GM21576 (cell line): ENCODE data around the gene MMP15.
"Not testable (repeated sequence)": the region's sequence is repeated elsewhere in the genome, so short reads cannot be mapped to it uniquely, and the experiment has no call there.

Source experiments
- ATAC-seq: cut with Tn5 transposase; IDR thresholded peaks from one replicate; pipeline ENCODE4 v1.9.1; 2021; ENCODE audit warnings: mild to moderate bottlenecking, moderate library complexity; ENCODE audit not compliant: unreplicated experiment

The MMP15 gene

GRCh38 chr16:58048494-58049231 is 23.1 kb downstream of the MMP15 start:
- no peak for ATAC-seq

- ATAC-seq = no peak
Observed at GRCh38 chr16:58049232-58050185, 24.0 kb downstream of the MMP15 start.

GRCh38 chr16:58051296-58051695 is 25.7 kb downstream of the MMP15 start:
- ATAC-seq = no peak

GRCh38 chr16:58051821-58052603 is 26.5 kb downstream of the MMP15 start:
- no peak for ATAC-seq

GRCh38 chr16:58053682-58054005 is 28.1 kb downstream of the MMP15 start:
- no peak for ATAC-seq

GRCh38 chr16:58054289-58054688 is 28.7 kb downstream of the MMP15 start:
- ATAC-seq = no peak

GRCh38 chr16:58056580-58056979 is 31.0 kb downstream of the MMP15 start:
- ATAC-seq = no peak

GRCh38 chr16:58057121-58057520 is 31.6 kb downstream of the MMP15 start:
- ATAC-seq = no peak

- ATAC-seq = no peak
Observed at GRCh38 chr16:58057784-58058183, 32.2 kb downstream of the MMP15 start.

- no peak for ATAC-seq
Observed at GRCh38 chr16:58062821-58063220, 37.3 kb downstream of the MMP15 start.

- no peak for ATAC-seq
Observed at GRCh38 chr16:58063377-58064076, 38.0 kb downstream of the MMP15 start.

- no peak for ATAC-seq
Observed at GRCh38 chr16:58070585-58070984, 45.0 kb downstream of the MMP15 start.

GRCh38 chr16:58072134-58072533 is 46.6 kb downstream of the MMP15 start:
- ATAC-seq = not testable (repeated sequence)

- ATAC-seq = not testable (repeated sequence)
Observed at GRCh38 chr16:58073086-58073485, 47.5 kb downstream of the MMP15 start.

GRCh38 chr16:58074657-58075056 is 49.1 kb downstream of the MMP15 start:
- no peak for ATAC-seq

- no peak for ATAC-seq
Observed at GRCh38 chr16:58076514-58076913, 51.0 kb downstream of the MMP15 start.

GRCh38 chr16:58077796-58078195 is 52.2 kb downstream of the MMP15 start:
- ATAC-seq = no peak

- not testable (repeated sequence) for ATAC-seq
Observed at GRCh38 chr16:58080657-58081056, 55.1 kb downstream of the MMP15 start.

- ATAC-seq = no peak
Observed at GRCh38 chr16:58082381-58082780, 56.8 kb downstream of the MMP15 start.

GRCh38 chr16:58084635-58085034 is 59.1 kb downstream of the MMP15 start:
- no peak for ATAC-seq

- ATAC-seq = no peak
Observed at GRCh38 chr16:58085171-58085570, 59.6 kb downstream of the MMP15 start.
